KMS-11 (cell line): ENCODE data around the gene MN1.

ENCODE experiments used
- H2AFZ ChIP-seq: fragments of 200-600 bp; sonication (generic); 2 replicates; pipeline ENCODE4 v1.6.1; 2016; ENCODE audit warnings: antibody characterized with exemption, mixed run types, low read depth
- H3K27ac ChIP-seq: fragments of 200-600 bp; sonication (generic); 2 replicates; pipeline ENCODE4 v1.6.1; 2016; ENCODE audit warnings: mild to moderate bottlenecking, mixed run types
- H3K27me3 ChIP-seq: fragments of 200-600 bp; sonication (generic); 2 replicates; pipeline ENCODE4 v1.6.1; 2017; ENCODE audit warnings: mild to moderate bottlenecking, low read depth, mixed run types, moderate library complexity; ENCODE audit not compliant: insufficient read depth
- H3K36me3 ChIP-seq: fragments of 200-600 bp; sonication (generic); 2 replicates; pipeline ENCODE4 v1.6.1; 2017; ENCODE audit warnings: mild to moderate bottlenecking, mixed run types; ENCODE audit not compliant: insufficient read depth
- H3K4me1 ChIP-seq: fragments of 200-600 bp; sonication (generic); 2 replicates; pipeline ENCODE4 v1.6.1; 2016; ENCODE audit warnings: mild to moderate bottlenecking, low read depth, mixed run types; ENCODE audit not compliant: poor library complexity, severe bottlenecking
- H3K4me2 ChIP-seq: fragments of 200-600 bp; sonication (generic); 2 replicates; pipeline ENCODE4 v1.7.0; 2016; ENCODE audit warnings: mild to moderate bottlenecking, mixed run types
- H3K4me3 ChIP-seq: fragments of 200-600 bp; sonication (generic); IDR thresholded peaks from 2 replicates; pipeline ENCODE4 v1.6.1; 2017; ENCODE audit warnings: low read depth, low read length, mixed read lengths; ENCODE audit not compliant: insufficient read depth
- H3K79me2 ChIP-seq: fragments of 200-600 bp; sonication (generic); 2 replicates; pipeline ENCODE4 v1.6.1; 2016; ENCODE audit warnings: low read depth, mixed run types; ENCODE audit not compliant: insufficient read depth
- H3K9ac ChIP-seq: fragments of 200-600 bp; sonication (generic); 2 replicates; pipeline ENCODE4 v1.6.1; 2016; ENCODE audit warnings: mild to moderate bottlenecking, mixed run types
- H4K20me1 ChIP-seq: fragments of 200-600 bp; sonication (generic); 2 replicates; pipeline ENCODE4 v1.6.1; 2016; ENCODE audit warnings: mild to moderate bottlenecking, mixed run types; ENCODE audit not compliant: insufficient read depth
- CTCF ChIP-seq: fragments of 200-600 bp; sonication (generic); conservative IDR thresholded peaks from 2 replicates; pipeline ENCODE4 v1.6.1; 2017; ENCODE audit warnings: low read depth, mild to moderate bottlenecking, antibody characterized with exemption, low read length, moderate library complexity, mixed read lengths

The MN1 gene

GRCh38 chr22:27804470-27805297 is 3.1 kb upstream of the MN1 start:
- H3K27me3 ChIP-seq, result no peaks in the 10 kb centered on the region; the same call in 1 of the 2 replicates
- H3K79me2 ChIP-seq, result no peaks in the 10 kb centered on the region
- H3K4me2 ChIP-seq, result no peak overlapping the region
- no peak overlapping the region for H3K4me3 ChIP-seq
- no peaks in the 10 kb centered on the region for H3K36me3 ChIP-seq
- H3K4me1 ChIP-seq, result no peaks in the 10 kb centered on the region
- H4K20me1 ChIP-seq, result no peaks in the 10 kb centered on the region
- no peak overlapping the region for H3K27ac ChIP-seq
- no peak overlapping the region for H2AFZ ChIP-seq
- peak; percentile 52 for TF ChIP-seq CTCF
- no peak overlapping the region for H3K9ac ChIP-seq

- no peaks in the 10 kb centered on the region for H3K36me3 ChIP-seq
- H3K9ac ChIP-seq, result no peak overlapping the region
- H3K4me1 ChIP-seq, result no peaks in the 10 kb centered on the region
- no peak overlapping the region for H3K27ac ChIP-seq
- no peak overlapping the region for H3K4me3 ChIP-seq
- H3K27me3 ChIP-seq, result no peaks in the 10 kb centered on the region; the same call in 1 of the 2 replicates
- H4K20me1 ChIP-seq, result no peaks in the 10 kb centered on the region
- TF ChIP-seq CTCF, result no peak
- no peaks in the 10 kb centered on the region for H3K79me2 ChIP-seq
- no peak overlapping the region for H2AFZ ChIP-seq
- H3K4me2 ChIP-seq, result no peak overlapping the region
These were observed 2.4 kb upstream of the MN1 start for GRCh38 chr22:27803841-27804415.

GRCh38 chr22:27802346-27803073 is 954 bp upstream of the MN1 start:
- Histone ChIP-seq H3K9ac (no peak overlapping the region), H3K4me1 (no peaks in the 10 kb centered on the region), H3K36me3 (no peaks in the 10 kb centered on the region), H3K4me2 (no peak overlapping the region), H3K27ac (no peak overlapping the region), H3K27me3 (no peaks in the 10 kb centered on the region; the same call in 1 of the 2 replicates), H4K20me1 (no peaks in the 10 kb centered on the region), H3K79me2 (no peaks in the 10 kb centered on the region), H3K4me3 (no peak overlapping the region), H2AFZ (no peak overlapping the region)
- TF ChIP-seq CTCF, result no peak

GRCh38 chr22:27801202-27801615 is 347 bp downstream of the MN1 start:
- no peaks in the 10 kb centered on the region for H3K79me2 ChIP-seq
- H3K27me3 ChIP-seq, result no peaks in the 10 kb centered on the region; the same call in 1 of the 2 replicates
- no peak for TF ChIP-seq CTCF
- no peak overlapping the region for H3K9ac ChIP-seq
- H4K20me1 ChIP-seq, result no peaks in the 10 kb centered on the region
- no peaks in the 10 kb centered on the region for H3K36me3 ChIP-seq
- no peaks in the 10 kb centered on the region for H3K4me1 ChIP-seq
- no peak overlapping the region for H3K27ac ChIP-seq
- no peak overlapping the region for H2AFZ ChIP-seq
- no peak overlapping the region for H3K4me2 ChIP-seq
- no peak overlapping the region for H3K4me3 ChIP-seq
